ENCODE data around the gene SASH1. TPM values are rescaled to one million over a fixed set of nuclear protein-coding genes. Genes with fewer than 3 reads are reported as not detected.

Gene SASH1
- total RNA-seq, 1 donor: 71.7 TPM

DNA sequence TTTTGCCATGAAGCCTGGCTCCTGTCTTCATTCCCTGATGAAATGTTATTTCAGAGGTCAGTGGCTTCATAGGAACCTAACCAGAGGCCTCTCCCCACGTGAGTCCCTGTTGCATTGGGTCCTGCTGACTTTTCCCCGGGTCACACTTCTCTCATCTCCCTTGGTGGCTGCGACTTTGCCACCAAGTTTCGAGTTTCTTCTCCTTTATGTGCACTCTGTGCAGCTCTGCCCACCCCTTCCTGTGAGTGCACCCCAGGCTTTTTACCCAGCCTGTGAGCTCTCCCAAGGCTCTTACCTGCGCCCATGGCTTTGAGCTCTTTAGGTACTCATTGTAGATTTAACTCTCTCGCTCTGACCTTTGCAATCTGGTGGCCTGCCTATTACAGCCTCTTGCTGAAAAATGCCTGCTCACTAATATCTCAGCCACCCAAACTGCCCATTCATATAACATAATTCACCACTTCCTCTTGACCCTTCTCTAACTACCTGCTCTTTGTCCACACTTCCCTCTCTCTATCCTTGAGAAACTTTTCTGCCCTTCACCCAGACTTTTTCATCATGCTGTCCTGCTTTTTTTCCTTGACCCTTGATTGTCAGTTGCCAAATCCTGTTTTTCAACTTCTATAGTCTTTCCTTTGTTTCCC, 105.9 kb downstream of the SASH1 start:
- Histone ChIP-seq H3K4me2 (ENCODE audit: insufficient read depth, low read length) (no peak overlapping the region), H2AFZ (ENCODE audit: low read length) (no peak overlapping the region), H3K36me3 (ENCODE audit: insufficient read depth, low read length) (peaks cover 4% of the 10 kb centered on the region), H3K27me3 (ENCODE audit: insufficient read depth, low read length) (no peaks in the 10 kb centered on the region), H3K4me3 (ENCODE audit: insufficient read depth, low read length) (no peak overlapping the region), H3K27ac (ENCODE audit: low read depth, low read length) (no peak overlapping the region), H4K20me1 (ENCODE audit: insufficient read depth, low read length) (peaks cover 2% of the 10 kb centered on the region), H3K9me3 (ENCODE audit: low read depth, low read length) (no peaks in the 10 kb centered on the region), H3K79me2 (ENCODE audit: insufficient read depth, low read length) (no peaks in the 10 kb centered on the region), H3K4me1 (ENCODE audit: insufficient read depth, low read length) (peaks cover 19% of the 10 kb centered on the region)
- TF ChIP-seq, protein P1, sequence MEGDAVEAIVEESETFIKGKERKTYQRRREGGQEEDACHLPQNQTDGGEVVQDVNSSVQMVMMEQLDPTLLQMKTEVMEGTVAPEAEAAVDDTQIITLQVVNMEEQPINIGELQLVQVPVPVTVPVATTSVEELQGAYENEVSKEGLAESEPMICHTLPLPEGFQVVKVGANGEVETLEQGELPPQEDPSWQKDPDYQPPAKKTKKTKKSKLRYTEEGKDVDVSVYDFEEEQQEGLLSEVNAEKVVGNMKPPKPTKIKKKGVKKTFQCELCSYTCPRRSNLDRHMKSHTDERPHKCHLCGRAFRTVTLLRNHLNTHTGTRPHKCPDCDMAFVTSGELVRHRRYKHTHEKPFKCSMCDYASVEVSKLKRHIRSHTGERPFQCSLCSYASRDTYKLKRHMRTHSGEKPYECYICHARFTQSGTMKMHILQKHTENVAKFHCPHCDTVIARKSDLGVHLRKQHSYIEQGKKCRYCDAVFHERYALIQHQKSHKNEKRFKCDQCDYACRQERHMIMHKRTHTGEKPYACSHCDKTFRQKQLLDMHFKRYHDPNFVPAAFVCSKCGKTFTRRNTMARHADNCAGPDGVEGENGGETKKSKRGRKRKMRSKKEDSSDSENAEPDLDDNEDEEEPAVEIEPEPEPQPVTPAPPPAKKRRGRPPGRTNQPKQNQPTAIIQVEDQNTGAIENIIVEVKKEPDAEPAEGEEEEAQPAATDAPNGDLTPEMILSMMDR (IDR thresholded peaks at IDR 0.05; ENCODE audit: extremely low read depth, low read depth, low read length): no peak
- no peak for DNase-seq (ENCODE audit: insufficient read length, low spot score, missing footprints)

DNA sequence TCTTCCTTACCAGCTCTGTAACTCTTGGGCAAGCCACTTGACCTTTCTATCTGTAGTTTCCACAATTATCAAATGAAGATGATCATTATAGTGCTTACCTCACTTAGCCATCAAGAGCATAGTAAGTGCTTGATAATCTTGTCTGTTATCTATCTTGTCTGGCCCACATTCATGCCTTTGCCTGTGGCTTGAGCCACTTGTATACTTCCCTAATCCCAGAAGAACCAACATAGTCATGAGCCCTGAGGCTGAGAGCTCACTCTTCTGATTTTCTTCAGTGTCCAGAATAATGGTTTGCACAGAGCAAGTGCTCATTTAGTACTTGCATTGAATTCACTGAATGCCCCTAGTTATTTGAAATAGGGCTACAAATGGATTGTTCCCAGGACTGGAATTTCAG, 108.2 kb downstream of the SASH1 start:
- H4K20me1 ChIP-seq (ENCODE audit: insufficient read depth, low read length): no peaks in the 10 kb centered on the region
- H3K27ac ChIP-seq (ENCODE audit: low read depth, low read length): no peak overlapping the region
- H2AFZ ChIP-seq (ENCODE audit: low read length): no peak overlapping the region
- H3K4me1 ChIP-seq (ENCODE audit: insufficient read depth, low read length): no peaks in the 10 kb centered on the region
- H3K36me3 ChIP-seq (ENCODE audit: insufficient read depth, low read length): peaks cover 4% of the 10 kb centered on the region
- DNase-seq (ENCODE audit: insufficient read length, low spot score, missing footprints): no peak
- TF ChIP-seq, protein P1 (IDR thresholded peaks at IDR 0.05; ENCODE audit: extremely low read depth, low read depth, low read length): no peak
- no peak overlapping the region for H3K4me3 ChIP-seq (ENCODE audit: insufficient read depth, low read length)
- no peaks in the 10 kb centered on the region for H3K27me3 ChIP-seq (ENCODE audit: insufficient read depth, low read length)
- no peaks in the 10 kb centered on the region for H3K9me3 ChIP-seq (ENCODE audit: low read depth, low read length)
- no peaks in the 10 kb centered on the region for H3K79me2 ChIP-seq (ENCODE audit: insufficient read depth, low read length)
- H3K4me2 ChIP-seq (ENCODE audit: insufficient read depth, low read length): no peak overlapping the region

DNA sequence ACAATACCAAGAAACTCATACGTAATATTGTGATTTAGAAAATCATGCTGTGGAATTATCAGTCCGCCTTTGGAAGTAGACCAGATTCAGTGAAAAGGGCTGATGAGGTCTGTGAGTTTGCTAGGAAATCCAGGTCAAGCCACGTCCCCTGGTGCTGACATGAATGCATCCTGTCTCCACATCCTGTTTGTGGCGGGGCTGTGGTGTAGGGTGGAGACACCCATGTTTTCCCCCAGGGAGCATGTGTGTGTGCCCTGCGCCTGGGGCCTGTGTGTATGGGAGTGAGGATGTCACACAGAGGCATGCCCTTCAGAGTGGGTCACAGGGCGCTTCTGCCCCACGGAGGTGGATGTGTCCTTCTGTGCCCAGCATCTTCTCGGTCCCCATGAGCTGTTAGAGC, 109.1 kb downstream of the SASH1 start:
- peak; percentile 52 for DNase-seq (ENCODE audit: insufficient read length, low spot score, missing footprints)
- Histone ChIP-seq H3K27me3 (ENCODE audit: insufficient read depth, low read length) (no peaks in the 10 kb centered on the region), H3K79me2 (ENCODE audit: insufficient read depth, low read length) (no peaks in the 10 kb centered on the region), H4K20me1 (ENCODE audit: insufficient read depth, low read length) (no peaks in the 10 kb centered on the region), H2AFZ (ENCODE audit: low read length) (no peak overlapping the region), H3K4me1 (ENCODE audit: insufficient read depth, low read length) (no peaks in the 10 kb centered on the region), H3K4me3 (ENCODE audit: insufficient read depth, low read length) (no peak overlapping the region), H3K27ac (ENCODE audit: low read depth, low read length) (no peak overlapping the region), H3K4me2 (ENCODE audit: insufficient read depth, low read length) (no peak overlapping the region), H3K36me3 (ENCODE audit: insufficient read depth, low read length) (peaks cover 4% of the 10 kb centered on the region), H3K9me3 (ENCODE audit: low read depth, low read length) (no peaks in the 10 kb centered on the region)
- TF ChIP-seq, protein P1 (IDR thresholded peaks at IDR 0.05; ENCODE audit: extremely low read depth, low read depth, low read length): no peak

DNA sequence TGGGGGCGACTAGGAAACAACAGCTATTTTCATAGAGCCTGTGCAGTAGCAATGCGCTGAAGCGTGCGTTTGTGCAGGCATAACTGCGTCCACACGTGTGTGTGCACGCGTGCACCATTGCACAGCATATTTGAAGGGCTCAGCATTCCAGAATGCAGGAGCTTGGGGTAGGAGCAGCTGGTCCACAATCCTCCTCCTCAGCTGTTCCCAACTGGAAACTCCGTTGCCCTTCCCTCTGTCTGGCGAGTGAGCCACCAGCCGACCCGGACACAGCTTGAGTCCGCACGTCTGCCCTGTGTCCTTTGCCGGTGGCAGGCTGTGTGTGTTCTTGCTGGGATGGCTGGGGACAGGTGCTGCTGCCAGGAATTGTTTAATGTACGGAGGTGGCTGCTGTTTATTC, 110.2 kb downstream of the SASH1 start:
- no peaks in the 10 kb centered on the region for H3K9me3 ChIP-seq (ENCODE audit: low read depth, low read length)
- H3K4me3 ChIP-seq (ENCODE audit: insufficient read depth, low read length): no peak overlapping the region
- H3K36me3 ChIP-seq (ENCODE audit: insufficient read depth, low read length): peaks cover 4% of the 10 kb centered on the region
- H2AFZ ChIP-seq (ENCODE audit: low read length): no peak overlapping the region
- no peak overlapping the region for H3K4me2 ChIP-seq (ENCODE audit: insufficient read depth, low read length)
- no peaks in the 10 kb centered on the region for H3K4me1 ChIP-seq (ENCODE audit: insufficient read depth, low read length)
- H4K20me1 ChIP-seq (ENCODE audit: insufficient read depth, low read length): no peaks in the 10 kb centered on the region
- TF ChIP-seq, protein P1 (IDR thresholded peaks at IDR 0.05; ENCODE audit: extremely low read depth, low read depth, low read length): no peak
- H3K27me3 ChIP-seq (ENCODE audit: insufficient read depth, low read length): no peaks in the 10 kb centered on the region
- no peaks in the 10 kb centered on the region for H3K79me2 ChIP-seq (ENCODE audit: insufficient read depth, low read length)
- H3K27ac ChIP-seq (ENCODE audit: low read depth, low read length): no peak overlapping the region
- DNase-seq (ENCODE audit: insufficient read length, low spot score, missing footprints): no peak

All from osteoblast (primary cell).